ENCODE data around the gene OCSTAMP.
A peak's percentile ranks its signal among the peaks of the same experiment; 100 is the strongest.

Gene OCSTAMP

DNA sequence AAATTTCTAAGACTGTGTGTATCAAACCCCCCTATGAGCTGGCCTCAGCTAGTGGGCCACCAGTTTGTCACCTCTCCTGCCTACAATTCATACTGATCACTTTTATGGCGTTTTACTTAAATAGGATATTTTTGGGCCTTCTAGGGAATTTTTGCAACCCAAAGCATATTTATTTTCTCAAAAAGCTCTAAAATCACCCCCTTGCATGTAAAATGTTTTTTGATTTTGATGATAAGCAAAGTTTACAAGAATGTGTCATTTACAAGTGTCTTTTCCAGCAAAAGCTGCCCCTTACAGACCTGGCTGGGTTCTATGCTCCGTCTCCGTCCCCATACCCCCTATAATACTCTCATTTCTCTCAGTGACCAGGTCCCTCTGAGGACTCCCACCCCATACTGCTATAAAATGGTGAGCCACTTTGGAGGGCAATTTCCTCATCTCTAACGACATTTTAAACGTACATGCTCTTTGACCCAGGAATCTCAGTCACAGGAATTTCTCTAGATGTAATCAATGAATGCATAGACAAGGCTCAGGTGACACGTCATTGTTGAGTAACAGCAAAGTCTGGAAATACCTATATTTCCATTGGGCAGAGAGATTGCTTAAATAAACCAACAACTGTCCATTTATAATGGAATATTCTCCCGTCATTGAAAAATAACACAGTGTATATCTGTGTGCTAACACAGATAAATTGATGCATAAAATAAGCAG is 13.9 kb upstream of the OCSTAMP start:
- TF ChIP-seq ZFX (IDR thresholded peaks at IDR 0.05) (no peak), CTCF (conservative IDR thresholded peaks at IDR 0.05) (no peak)
- no peak overlapping the region for H3K27ac ChIP-seq

DNA sequence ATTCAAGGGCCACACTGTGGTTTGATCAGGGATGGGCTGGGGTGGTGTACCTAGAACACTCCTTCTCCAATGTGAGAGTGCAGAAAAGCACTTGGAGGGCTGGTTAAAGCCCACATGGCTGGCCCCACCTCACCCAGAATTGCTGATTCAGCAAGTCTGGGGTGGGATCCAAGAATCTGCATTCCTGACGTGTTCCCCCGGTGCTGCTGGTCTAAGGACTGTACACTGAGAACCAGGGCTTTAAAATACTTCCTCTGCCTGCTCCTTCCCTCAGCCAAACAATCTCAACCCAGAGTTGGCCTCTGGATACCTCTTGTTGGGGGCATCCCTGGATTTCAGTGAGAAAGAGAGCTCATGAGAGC is 13.4 kb upstream of the OCSTAMP start:
- H3K27ac ChIP-seq = no peak overlapping the region
- TF ChIP-seq CTCF (conservative IDR thresholded peaks at IDR 0.05) (no peak), ZFX (IDR thresholded peaks at IDR 0.05) (no peak)

DNA sequence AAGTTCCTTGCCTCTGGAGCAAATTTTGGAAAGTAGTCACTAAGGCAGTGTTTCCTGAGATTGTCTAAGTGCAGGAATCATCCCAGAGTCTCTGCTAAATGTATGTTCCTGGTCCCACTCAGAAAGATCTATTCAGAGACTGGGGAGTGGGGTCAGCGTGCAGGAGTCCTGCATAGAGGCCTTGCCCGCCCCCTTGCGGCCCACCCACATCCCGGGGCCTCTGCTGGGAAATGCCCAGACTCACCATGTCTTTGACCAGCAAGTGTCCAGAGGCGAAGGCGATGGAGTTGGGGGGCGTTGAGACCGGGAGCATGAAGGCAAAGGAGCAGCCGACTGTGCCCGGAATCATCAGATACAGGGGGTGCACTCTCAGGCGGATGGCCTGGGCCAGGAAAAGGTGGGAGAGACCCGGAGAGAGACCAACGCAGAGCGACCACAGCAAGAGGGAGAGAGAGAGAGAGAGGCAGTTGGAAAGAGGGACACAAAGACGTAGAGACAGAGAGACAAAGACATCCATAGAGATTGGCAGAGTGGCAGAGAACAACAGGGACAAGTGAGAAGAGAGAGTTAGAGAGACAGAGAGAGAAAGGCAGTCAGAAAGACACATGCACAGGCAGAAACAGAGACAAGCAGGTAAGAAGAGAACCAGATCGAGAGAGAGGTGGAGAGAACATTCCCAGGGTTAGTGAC is 12.9 kb upstream of the OCSTAMP start:
- peak overlapping the region; percentile 22; the same call in 1 of the 2 replicates for H3K27ac ChIP-seq
- TF ChIP-seq ZFX (IDR thresholded peaks at IDR 0.05) = no peak

- peak overlapping the region; percentile 22 for H3K27ac ChIP-seq
- TF ChIP-seq CTCF (conservative IDR thresholded peaks at IDR 0.05) = peak; percentile 97
- TF ChIP-seq ZFX (IDR thresholded peaks at IDR 0.05) = no peak
Observed at GRCh38 chr20:46562373-46563169, 12.1 kb upstream of the OCSTAMP start.

GRCh38 chr20:46562009-46562372 is 11.5 kb upstream of the OCSTAMP start:
- no peak for TF ChIP-seq ZFX (IDR thresholded peaks at IDR 0.05)
- TF ChIP-seq CTCF (conservative IDR thresholded peaks at IDR 0.05) = no peak

DNA sequence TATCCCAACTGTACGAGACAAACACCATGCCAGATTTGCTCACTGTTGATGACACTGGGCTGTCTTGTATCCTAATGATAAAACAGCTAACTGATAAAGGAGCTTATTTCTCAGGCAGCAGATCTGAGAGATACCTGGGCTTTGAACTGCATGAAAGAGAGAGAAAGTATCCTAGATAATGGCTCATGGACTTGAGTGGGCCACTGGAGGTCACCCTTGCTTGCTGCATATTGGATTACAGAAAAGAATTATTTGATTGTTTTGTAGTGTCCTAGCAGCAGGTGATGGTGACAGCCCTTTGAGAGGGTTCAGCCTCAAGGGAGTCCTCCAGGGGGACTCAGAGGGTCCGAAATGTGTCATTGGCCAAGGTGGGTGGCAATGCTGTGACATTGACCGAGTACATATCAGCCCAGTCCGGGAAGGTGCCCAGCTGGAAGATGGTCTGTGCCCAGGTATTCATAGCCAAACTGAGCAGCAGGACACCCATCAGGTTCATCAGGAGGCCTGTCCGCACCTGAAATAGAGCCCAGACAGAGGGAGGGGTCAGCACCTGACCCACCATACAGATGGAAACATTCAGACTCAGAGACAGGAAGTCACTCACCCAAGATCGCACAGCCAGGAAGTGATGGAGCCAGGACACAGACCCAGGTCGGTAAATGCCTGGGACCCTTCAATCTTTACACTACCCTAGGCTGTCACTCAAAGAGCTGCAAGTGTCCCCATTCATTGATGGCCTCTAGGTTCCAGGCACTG is 9.4 kb upstream of the OCSTAMP start:
- H3K27ac ChIP-seq = no peak overlapping the region

More at GRCh38 chr20:46562009-46562372, 11.5 kb upstream of the OCSTAMP start:
- H3K27ac ChIP-seq = no peak overlapping the region

More for the DNA sequence above, 9.4 kb upstream of the OCSTAMP start:
- no peak for TF ChIP-seq ZFX (IDR thresholded peaks at IDR 0.05)
- TF ChIP-seq CTCF (conservative IDR thresholded peaks at IDR 0.05) = no peak
